G401.6 (cell line): ENCODE results near the gene FLII.
A peak's percentile ranks its signal among the peaks of the same experiment; 100 is the strongest.

ENCODE experiments used
- FAIRE-seq: peaks from 2 replicates; lab custom pipeline; 2012; peaks lifted over from hg19 to GRCh38; lab: Jason Lieb, UNC

FLII gene

DNA sequence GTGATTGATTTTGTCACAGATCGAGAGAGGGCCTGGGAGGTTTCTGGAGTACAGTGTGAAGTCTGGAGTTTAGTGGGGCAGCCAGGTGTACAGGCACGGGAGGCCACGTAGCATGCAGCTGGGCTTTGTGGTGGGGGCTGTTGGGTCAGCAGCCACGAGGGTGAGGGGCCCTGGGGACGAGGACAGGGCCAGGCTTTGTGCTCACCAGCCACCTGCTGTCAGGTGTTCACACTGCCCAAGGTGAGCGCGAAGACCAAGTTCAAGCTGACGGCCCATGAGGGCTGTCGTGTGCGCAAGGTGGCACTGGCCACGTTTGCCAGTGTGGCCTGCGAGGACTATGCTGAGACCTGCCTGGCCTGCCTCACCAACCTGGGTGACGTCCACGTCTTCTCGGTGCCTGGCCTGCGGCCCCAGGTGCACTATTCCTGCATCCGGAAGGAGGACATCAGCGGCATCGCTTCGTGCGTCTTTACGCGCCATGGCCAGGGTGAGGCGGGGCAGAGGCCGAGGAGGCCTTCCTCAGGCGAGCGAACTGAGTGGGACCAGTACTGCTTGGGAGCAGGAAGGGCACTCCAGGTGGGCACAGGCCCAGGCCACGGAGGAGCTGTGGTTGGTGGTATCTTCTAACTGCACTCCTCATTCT lies 17.2 kb downstream of the FLII start:
- FAIRE-seq, result no peak

DNA sequence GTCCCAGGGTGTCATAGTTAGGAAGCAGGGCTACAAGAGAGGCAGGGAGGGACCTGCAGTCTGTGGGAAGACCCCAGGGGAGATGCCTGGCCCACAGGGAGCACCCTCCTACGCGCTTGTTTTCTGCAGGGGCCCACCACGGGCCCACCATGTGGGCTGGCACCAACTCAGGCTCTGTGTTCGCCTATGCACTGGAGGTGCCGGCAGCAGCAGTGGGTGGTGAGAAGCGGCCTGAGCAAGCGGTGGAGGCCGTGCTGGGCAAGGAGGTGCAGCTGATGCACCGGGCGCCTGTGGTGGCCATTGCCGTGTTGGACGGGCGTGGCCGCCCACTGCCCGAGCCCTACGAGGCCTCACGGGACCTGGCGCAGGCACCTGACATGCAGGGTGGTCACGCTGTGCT lies 18.1 kb downstream of the FLII start:
- FAIRE-seq, result no peak

DNA sequence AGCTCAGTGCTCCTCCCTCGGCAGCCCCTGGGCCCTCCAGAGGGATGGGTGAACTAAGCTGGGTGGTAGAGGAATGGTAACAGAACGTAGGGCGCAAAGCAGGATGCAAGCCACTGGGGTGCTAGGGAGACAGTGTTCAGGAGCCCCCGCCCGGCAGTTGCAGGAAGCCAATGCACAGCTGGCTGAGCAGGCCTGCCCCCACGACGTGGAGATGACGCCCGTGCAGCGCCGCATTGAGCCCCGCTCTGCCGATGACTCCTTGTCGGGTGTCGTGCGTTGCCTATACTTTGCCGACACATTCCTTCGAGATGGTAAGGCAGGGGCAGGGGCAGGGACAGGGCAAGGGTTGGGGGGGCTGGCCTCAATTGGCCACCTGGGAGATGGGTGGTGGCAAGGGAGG lies 20.2 kb downstream of the FLII start:
- FAIRE-seq, result no peak

GRCh38 chr17:18237461-18237860 lies 21.1 kb downstream of the FLII start:
- FAIRE-seq, result no peak

DNA sequence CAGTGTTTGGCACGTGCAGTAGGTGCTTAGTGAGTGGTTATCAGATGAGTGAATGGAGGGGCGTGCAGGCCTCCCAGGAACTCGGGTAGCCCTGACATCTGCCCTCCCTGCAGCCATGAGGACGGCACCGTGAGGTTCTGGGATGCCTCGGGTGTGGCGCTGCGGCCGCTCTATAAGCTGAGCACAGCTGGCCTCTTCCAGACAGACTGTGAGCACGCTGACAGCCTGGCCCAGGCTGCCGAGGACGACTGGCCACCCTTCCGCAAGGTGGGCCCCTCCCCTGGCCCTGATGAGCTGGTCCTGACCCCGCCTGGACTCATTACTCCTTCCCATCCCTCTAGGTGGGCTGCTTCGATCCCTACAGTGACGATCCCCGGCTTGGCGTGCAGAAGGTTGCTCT lies 22.0 kb downstream of the FLII start:
- FAIRE-seq, result no peak

DNA sequence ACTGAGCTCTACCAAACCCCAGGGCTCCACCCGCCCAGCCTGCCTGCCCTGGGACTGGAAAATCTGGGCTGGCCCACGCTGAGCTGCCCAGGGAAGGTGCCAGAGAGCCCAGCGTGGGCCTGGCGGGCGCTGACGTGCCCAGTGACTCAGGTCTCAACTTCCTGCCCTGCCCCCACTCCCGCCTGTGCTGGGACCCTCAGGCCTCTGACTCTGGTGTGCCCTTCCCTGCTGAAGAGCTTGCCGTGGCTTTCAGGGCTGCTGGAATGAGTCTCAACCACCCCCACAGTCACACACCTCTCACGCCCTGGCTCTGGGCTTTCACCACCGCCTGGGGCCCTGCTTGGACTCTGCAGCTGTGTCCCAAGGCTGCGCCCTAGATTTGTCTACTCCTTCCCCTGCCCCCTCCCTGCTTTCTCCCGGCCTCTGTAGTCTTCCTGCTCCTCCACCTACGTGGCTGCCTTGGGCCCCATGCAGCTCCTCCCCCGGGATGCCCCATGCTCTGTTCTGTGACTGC lies 22.7 kb downstream of the FLII start:
- FAIRE-seq, result no peak

DNA sequence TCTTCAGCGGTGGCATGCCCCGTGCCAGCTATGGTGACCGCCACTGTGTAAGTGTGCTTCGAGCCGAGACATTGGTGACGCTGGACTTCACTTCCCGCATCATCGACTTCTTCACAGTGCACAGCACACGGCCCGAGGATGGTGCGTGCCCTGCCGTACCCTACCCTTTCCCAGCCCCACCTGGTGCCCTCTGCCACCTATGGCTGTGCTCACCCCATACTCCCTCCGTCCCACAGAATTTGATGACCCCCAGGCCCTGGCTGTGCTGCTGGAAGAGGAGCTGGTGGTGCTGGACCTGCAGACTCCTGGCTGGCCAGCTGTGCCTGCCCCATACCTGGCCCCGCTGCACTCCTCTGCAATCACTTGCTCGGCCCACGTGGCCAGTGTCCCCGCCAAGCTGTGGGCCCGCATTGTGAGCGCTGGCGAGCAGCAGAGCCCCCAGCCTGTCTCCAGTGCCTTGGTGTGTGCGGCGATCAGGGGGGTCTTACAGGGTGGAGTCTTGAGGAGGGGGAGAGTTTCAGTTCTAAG lies 23.6 kb downstream of the FLII start:
- FAIRE-seq, result no peak

GRCh38 chr17:18233803-18234518 lies 24.6 kb downstream of the FLII start:
- no peak for FAIRE-seq

- no peak for FAIRE-seq
These were observed 27.4 kb downstream of the FLII start for GRCh38 chr17:18231164-18231563.

- FAIRE-seq, result no peak
These were observed 28.0 kb downstream of the FLII start for GRCh38 chr17:18230288-18231141.

GRCh38 chr17:18229771-18230170 lies 28.8 kb downstream of the FLII start:
- no peak for FAIRE-seq

DNA sequence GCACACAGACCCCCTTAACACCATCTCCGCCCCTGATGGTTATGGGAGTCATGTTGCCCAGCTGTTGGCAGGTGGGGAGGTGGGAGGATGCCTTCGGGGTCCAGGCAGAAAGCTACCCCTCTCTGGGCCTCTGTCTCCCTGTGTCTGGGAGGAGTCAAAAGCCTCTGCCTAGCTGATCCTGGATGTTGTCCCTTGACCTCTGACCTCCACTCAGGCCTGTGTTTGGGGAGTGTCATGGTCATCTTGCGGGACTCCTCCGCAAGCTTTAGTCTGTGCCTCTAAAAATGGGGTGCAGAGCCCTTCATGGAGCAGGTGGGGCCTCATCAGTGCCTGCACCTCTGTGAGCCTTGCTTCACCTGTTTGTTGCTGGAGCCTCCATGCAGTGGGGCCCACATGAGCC lies 29.3 kb downstream of the FLII start:
- no peak for FAIRE-seq

GRCh38 chr17:18228176-18228682 lies 30.3 kb downstream of the FLII start:
- FAIRE-seq, result no peak

- no peak for FAIRE-seq
These were observed 30.9 kb downstream of the FLII start for GRCh38 chr17:18227635-18228034.

DNA sequence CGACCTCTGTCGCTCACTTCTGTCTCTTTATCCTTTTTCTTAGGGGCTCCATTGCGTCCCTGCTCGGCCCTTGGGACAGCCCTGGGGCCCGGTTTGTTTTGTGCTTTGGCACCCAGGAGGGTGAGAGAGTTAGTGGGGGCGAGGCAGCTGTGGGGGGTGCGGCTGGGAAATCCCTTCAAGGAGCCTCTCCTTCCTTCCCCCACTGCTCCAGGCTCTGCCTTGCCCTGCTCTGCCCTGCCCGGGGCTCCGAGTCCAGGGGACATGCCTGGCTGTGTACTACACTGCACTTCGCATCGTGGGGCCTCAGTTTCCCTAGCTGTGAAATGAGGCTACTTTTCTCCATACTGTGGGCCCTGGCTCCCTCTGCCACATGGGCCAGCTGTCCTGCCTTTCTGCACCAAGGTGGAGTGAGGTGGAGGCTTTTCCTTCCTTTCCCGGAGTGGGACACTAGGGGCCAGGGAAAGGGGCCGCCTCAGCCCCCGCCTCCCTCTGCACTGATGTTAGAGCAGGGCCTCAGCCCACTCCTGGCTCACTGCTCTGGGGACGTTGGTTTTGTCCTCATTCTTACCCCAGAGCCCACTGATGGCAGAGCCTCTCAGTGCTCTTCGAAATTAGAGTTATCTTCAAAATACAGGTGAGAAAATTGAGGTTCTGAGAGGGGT lies 32.1 kb downstream of the FLII start:
- FAIRE-seq, result no peak

GRCh38 chr17:18225642-18226283 lies 32.8 kb downstream of the FLII start:
- no peak for FAIRE-seq

DNA sequence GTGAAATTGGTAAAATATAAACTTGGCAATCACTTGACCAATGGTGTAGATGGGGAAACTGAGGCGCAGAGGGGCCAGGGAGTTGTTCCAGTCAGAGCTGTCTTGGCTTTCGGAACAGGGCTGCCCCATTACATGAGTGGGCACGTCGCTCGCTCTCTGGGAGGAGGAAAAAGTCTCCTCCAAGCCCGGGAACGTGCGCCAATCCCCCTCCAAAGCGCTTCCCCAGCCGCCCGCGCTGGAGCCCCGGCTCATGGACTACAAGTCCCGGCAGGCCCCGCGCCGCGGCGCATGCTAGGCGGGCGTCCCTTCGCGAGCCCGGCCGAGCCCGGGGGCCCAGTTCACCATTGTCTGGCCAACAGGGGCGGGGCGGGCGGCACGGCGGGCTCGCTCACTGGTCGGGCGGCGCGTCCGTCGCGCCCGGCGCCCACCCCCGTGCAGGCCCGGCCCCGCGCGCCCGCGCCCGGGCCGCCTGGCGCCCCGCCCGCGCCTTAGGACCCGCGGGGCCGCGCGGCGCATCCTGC lies 33.4 kb downstream of the FLII start, which contains the start of gene LLGL1:
Gene LLGL1, plus strand, starts transcription at position 515 of the 521 bp plus-strand sequence. CDS start 48 bp downstream, outside the sequence.
- no peak for FAIRE-seq

DNA sequence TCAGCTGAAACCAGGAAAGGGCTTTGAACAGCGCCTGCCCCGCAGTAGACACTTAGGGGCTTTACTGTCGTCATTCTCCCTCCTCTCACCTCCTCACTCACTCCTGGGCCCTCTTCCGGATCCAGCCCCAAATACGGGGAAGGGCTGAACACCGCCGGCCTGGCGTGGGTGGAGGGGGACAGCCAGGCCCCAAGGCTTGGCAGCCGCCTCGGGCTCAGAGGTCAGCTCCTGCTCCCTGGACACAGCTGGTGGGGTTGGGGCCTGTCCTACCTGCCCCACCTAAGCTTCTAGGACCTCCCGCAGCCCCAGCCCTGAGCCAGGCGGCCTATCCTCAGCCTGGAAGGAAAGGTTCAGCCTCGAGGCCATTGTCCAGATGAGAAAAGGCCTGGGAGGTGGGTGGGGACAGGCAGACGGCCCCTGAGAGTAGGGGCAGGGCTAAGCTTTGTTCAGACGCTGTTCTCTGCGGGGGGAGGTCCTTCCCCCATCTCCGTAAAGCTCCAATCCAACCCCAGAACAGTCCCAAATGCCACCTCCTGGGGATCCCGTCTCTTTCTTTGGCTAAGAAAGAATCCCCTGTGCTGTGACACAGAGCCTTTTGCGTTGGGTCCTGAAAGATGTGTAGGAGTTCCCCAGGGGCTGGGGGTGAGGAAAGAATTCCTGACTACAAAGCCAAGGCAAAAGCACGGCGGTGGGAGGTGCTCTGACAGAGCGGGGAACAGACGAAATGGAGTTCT lies 34.0 kb downstream of the FLII start:
- FAIRE-seq, result peak; percentile 89

DNA sequence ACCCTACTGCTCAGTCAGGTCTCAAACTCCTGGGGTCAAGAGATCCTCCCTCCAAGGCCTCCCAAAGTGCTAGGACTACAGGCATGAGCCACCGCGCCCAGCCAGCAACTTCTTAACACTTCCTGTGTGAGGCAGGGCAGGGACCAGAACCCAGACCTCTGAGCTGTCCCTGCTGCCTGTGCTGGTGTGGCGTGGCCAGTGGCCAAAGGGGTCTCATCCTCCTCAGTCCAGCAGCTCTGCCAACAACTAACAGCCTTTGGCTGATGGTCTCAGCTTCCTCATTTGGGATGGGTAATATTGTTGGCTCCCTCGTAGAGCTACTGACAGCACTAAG lies 34.5 kb downstream of the FLII start:
- no peak for FAIRE-seq

- FAIRE-seq, result no peak
These were observed 39.7 kb downstream of the FLII start for GRCh38 chr17:18218756-18219415.
